Stimulated activated CD4-positive, alpha-beta T cell treated with anti-CD3 and anti-CD28 coated beads, Interleukin-15, amount 100 ng/mL, for 1 hour (primary cell): ENCODE results near the gene GRN.
"Not testable (repeated sequence)": the region's sequence is repeated elsewhere in the genome, so short reads cannot be mapped to it uniquely, and the experiment has no call there.

ENCODE experiments used
- DNase-seq, 2 donors: peaks; one replicate each; pipeline ENCODE4 v3.0.0-alpha.2; 2020; ENCODE audit warnings: low read depth in 1 of 2, low spot score in 1 of 2

Gene GRN

DNA sequence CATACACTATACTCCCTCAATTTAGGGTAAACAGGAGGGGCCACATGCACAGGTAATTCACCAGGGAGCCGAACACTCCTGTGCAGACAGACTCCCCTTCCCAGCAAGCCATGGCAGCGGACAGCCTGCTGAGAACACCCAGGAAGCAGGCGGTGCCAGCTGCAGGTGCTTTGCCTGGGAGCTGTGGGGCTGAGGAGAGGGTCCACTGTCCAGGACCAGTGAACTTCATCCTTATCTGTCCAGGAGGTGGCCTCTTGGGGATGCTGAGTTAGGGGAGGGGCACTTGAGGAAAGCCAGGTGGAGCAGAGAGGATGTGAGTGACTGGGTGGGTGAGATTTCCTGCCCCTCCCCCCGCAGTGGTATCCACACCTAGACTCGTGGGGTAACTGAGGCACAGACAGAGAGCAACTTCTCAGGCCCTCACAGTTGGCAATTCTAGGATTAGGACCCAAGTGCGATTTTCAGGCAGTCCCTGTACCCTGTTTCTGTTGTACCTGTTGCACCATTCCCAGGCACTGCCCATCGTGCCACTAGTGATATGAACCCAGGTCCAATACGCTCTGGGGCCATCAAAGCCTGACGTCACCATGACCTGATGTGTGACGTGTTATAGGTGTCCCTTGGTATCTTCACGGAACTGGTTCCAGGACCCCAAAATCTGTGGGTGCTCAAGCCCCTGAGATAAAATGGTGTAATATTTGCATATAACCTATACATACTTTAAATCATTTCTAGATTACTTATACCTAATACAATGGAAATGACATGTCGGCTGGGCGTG is 1.2 kb downstream of the GRN start:
- no peak for DNase-seq

- DNase-seq, result not testable (repeated sequence)
Observed at GRCh38 chr17:44347206-44348055, 2.3 kb downstream of the GRN start.

DNA sequence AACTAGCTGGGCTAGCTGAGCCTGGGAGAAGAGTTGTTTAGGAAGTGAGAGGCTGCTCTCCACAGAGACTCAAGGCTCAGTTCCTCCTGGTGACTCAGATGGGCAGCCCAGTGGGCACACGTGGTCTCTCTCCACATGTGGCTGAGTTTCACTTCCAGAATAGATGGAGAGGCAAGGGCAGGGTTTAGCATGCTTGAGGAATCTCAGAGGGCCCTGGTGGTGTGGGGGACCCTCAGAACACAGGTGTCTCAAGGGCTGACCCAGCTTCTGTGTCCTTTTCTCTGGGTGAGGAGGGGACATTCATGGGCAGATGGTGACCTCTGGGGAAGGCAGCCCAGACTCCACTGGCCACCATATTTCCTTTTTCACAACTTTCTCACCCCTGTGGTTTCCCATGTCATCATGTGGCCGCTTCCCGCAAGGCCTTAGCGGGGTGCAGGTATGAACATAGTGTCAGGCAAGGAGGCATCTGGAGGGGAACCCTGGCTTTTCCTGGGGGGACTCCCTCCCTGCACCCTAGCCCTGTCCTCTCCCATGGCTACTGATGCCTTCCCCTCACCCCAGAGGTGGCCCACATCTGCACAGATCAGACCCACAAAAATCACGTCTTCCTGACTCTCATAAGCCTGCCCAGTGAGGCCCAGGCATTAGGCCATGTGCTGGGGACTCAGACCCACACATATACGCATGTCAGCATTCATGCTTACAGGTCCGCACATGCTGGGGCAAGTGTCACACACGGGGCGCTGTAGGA is 3.3 kb downstream of the GRN start:
- DNase-seq, result no peak

GRCh38 chr17:44348988-44349364 is 3.9 kb downstream of the GRN start:
- no peak for DNase-seq

GRCh38 chr17:44349553-44350070 is 4.5 kb downstream of the GRN start:
- DNase-seq, result no peak

DNA sequence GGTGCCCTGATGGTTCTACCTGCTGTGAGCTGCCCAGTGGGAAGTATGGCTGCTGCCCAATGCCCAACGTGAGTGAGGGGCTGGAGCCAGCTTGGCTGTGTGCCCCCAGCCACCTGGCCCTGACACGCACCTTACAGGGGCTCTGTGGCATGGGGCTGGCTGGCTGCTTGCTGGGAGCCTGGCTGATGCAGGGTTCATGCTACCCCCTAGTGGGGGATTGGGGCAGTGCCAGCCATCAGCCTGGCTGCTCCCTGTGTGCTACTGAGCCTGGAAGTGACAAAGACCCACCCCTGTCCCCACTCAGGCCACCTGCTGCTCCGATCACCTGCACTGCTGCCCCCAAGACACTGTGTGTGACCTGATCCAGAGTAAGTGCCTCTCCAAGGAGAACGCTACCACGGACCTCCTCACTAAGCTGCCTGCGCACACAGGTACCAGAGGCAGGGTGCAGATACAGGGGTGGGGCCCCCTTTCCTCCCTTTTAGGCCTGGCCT is 5.7 kb downstream of the GRN start:
- DNase-seq, result peak; percentile 51 to 66

DNA sequence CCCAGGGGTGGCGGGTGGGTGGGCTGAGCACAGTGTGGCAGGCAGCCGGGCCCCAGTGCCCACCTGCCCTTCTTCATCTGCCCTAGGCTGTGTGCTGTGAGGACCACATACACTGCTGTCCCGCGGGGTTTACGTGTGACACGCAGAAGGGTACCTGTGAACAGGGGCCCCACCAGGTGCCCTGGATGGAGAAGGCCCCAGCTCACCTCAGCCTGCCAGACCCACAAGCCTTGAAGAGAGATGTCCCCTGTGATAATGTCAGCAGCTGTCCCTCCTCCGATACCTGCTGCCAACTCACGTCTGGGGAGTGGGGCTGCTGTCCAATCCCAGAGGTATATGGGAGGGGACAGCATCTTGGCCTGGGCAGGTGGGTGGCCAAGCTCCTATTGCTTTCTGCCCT is 6.4 kb downstream of the GRN start:
- DNase-seq, result no peak

DNA sequence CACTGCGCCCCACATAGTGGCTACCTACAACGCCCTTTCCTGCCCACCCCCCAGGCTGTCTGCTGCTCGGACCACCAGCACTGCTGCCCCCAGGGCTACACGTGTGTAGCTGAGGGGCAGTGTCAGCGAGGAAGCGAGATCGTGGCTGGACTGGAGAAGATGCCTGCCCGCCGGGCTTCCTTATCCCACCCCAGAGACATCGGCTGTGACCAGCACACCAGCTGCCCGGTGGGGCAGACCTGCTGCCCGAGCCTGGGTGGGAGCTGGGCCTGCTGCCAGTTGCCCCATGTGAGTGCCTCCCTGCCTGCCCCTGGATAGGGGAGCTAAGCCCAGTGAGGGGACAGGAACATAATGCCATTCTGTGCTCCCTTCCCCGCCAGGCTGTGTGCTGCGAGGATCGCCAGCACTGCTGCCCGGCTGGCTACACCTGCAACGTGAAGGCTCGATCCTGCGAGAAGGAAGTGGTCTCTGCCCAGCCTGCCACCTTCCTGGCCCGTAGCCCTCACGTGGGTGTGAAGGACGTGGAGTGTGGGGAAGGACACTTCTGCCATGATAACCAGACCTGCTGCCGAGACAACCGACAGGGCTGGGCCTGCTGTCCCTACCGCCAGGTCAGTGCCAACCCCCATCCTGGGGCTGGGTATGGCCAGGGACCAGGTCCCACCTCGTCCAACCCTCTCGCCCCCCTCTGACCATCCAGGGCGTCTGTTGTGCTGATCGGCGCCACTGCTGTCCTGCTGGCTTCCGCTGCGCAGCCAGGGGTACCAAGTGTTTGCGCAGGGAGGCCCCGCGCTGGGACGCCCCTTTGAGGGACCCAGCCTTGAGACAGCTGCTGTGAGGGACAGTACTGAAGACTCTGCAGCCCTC is 7.1 kb downstream of the GRN start:
- DNase-seq, result no peak

DNA sequence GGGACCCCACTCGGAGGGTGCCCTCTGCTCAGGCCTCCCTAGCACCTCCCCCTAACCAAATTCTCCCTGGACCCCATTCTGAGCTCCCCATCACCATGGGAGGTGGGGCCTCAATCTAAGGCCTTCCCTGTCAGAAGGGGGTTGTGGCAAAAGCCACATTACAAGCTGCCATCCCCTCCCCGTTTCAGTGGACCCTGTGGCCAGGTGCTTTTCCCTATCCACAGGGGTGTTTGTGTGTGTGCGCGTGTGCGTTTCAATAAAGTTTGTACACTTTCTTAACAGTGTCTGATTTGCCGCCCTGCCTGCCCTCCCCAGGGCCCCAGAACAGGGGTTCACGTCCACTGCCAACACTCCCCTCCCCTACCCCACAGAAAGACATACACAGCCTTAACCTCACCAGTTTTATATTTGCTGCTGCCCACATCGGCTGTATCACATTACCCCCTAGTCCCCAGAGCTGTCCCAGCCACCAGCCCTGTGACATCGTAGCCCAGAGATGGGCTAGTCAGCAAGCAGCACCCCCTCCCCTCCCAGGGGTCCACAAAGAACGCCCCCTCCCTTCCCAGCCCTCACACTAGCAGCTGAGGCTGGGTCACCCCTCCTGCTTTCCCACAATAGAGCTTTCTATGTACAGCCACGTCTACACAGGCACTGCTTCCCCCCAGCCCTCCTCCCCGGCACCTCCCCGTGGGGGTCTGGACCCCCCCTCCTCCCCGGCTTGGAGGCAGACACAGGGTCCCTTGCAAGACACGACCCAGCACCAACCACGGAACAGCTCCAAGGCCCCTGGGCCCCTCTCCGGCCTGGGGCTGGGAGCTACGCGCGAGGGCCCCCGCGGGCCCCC is 7.9 kb downstream of the GRN start:
- DNase-seq, result no peak

GRCh38 chr17:44353672-44354331 is 8.7 kb downstream of the GRN start:
- DNase-seq, result no peak

GRCh38 chr17:44354582-44355561 is 9.8 kb downstream of the GRN start:
- peak; percentile 22 to 56 for DNase-seq

GRCh38 chr17:44355642-44356099 is 10.6 kb downstream of the GRN start:
- no peak for DNase-seq

DNA sequence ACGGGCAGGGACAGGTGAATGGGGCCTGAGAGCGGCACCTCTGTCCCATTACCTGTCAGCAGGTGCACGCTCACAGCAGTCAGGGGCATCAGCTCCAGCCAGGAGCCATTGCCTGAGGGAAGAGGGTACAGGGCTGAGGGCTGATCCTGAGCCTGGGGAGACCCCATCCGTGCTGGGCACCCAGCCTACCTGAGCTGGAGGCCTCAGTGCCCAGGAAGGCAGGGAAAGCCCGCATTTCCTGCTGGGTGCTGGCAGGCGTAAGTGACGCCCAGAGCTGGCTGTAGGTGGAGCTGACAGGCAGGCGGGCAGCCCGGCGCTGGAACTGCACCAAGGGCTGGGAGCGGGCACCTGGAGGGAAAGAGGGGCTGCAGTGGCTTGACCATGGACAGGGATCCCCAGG is 11.1 kb downstream of the GRN start:
- DNase-seq, result no peak

- DNase-seq, result no peak
Observed at GRCh38 chr17:44358066-44358465, 13.0 kb downstream of the GRN start.

DNA sequence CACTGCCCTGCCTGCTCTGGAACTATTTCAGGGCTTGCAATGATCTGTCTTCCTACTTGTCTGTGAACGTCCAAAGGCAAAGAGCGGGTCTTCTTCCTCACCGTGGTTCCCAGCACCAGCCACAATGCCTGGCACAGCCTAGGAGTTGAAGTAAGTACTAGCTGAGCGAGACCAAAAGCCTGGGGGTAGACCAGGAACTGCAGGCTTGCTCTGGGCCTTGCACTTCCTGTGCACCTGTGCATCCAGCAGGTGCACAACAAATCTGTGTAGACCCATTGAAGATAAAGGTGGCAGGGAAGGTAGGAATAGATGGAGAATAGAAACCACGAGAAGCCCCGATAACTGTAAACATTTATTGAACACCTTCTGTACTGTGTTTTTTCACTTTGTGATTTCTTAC is 13.9 kb downstream of the GRN start:
- DNase-seq, result no peak

DNA sequence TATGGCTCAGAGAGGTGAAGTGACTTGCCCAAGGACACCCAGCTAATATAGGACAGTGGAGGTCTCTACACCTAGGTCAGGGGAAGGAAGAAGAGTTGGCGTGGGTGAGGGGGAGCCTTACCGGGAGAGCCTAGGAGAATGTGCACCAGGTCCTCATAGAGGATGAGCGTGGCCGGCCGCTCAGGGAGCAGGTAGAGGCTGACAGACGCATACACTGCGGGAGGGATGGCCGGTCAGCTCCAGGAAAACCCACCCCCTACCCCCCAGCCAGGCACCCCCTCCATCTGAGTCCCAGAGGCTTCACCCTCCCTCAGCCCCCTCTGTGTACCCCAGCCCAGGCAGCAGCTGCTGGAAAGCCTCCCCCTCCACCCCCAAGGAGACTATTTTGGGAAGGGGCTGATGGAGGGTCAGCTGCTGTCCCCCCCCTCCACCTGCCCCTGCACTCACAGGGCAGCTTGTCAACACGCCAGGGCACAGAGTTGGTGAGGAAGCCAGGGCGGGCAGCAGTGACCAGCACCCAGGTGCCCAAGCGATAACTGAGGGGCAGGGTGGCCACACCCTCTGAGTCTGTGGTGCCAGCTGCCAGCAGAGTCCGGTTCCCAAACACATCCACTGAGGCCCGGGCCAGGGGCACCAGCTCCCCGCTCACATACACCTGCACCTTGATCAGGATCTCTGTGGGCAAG is 14.5 kb downstream of the GRN start:
- DNase-seq, result no peak

- DNase-seq, result no peak
Observed at GRCh38 chr17:44360144-44360533, 15.0 kb downstream of the GRN start.
